GM21529 (cell line): Measurements from ENCODE around the gene HEPN1.
"Not testable (repeated sequence)": the region's sequence is repeated elsewhere in the genome, so short reads cannot be mapped to it uniquely, and the experiment has no call there.

Source experiments
- ATAC-seq: cut with Tn5 transposase; IDR thresholded peaks from one replicate; pipeline ENCODE4 v1.9.1; 2021; ENCODE audit not compliant: unreplicated experiment

Gene HEPN1

GRCh38 chr11:124938970-124939369 is 19.9 kb downstream of the HEPN1 start:
- ATAC-seq, result no peak

- ATAC-seq, result no peak
Observed at GRCh38 chr11:124941703-124942102, 22.7 kb downstream of the HEPN1 start.

GRCh38 chr11:124942466-124943253 is 23.6 kb downstream of the HEPN1 start:
- no peak for ATAC-seq

GRCh38 chr11:124943254-124943616 is 24.2 kb downstream of the HEPN1 start:
- ATAC-seq, result no peak

GRCh38 chr11:124943741-124944140 is 24.7 kb downstream of the HEPN1 start:
- no peak for ATAC-seq

- no peak for ATAC-seq
Observed at GRCh38 chr11:124944565-124944964, 25.5 kb downstream of the HEPN1 start.

GRCh38 chr11:124945826-124946225 is 26.8 kb downstream of the HEPN1 start:
- no peak for ATAC-seq

GRCh38 chr11:124946735-124947141 is 27.7 kb downstream of the HEPN1 start:
- ATAC-seq, result no peak

GRCh38 chr11:124950601-124951330 is 31.7 kb downstream of the HEPN1 start:
- ATAC-seq, result no peak

GRCh38 chr11:124951341-124951740 is 32.3 kb downstream of the HEPN1 start:
- ATAC-seq, result no peak

GRCh38 chr11:124953753-124954589 is 34.9 kb downstream of the HEPN1 start, which contains the start of gene CCDC15:
CCDC15 (plus strand) TSS chr11:124954202; CDS start chr11:124954733, 531 bp downstream.
- peak; percentile 100 for ATAC-seq

GRCh38 chr11:124954590-124954955 is 35.5 kb downstream of the HEPN1 start:
- no peak for ATAC-seq

GRCh38 chr11:124955035-124955434 is 36.0 kb downstream of the HEPN1 start:
- no peak for ATAC-seq

GRCh38 chr11:124961972-124962609 is 43.0 kb downstream of the HEPN1 start:
- ATAC-seq, result peak; percentile 92

GRCh38 chr11:124968197-124968596 is 49.1 kb downstream of the HEPN1 start:
- ATAC-seq, result not testable (repeated sequence)
